Measurements from ENCODE around the gene SGCA. TPM values are rescaled to one million over a fixed set of nuclear protein-coding genes. Genes with fewer than 3 reads are reported as not detected.

Gene SGCA
- total and polyA plus RNA-seq, 9 of the 15 experiments (the other 6 are each of a cell fraction or from before 2014, with no cell fraction given), result not detected

DNA sequence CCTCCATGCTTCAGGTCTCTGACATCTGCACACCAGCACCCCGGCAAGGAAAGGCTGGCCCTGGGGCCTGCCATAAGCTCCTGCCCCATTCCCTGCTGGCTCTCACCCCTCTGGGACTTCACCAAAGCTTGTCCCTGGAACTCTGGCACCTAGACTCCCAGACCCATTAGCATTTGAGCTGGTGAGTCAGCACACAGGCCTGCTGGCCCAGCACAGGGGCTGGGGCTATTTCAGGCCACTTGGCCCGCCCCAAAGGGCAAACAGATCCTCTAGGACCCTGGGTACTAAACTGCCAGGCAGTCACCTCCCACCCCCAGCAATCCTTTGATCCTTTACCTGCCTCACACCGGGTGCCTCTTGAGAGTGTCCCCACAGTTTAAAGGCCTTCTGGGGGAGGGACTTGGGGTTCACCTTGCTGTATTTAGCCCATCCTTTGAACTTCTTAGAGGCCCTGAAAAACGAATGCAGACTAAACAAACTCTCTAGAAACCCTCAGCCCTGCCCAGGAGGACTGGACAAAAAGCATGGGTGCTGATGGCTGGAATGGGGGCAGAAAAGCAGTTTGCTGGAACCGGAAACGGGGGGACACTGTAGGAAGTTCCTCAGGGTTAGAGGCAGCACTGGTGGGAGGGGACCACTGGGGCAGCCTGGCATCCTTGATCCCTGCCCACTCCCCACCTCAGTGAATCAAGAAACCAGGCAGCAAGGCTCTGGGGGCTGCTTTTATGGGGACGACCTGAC is 32.6 kb upstream of the SGCA start:
- intact Hi-C loops (cut with micrococcal nuclease), result no loop called here
- ATAC-seq (peak; percentile 34), FAIRE-seq (no peak), DNase-seq (ENCODE audit: extremely low read depth in 1 of 4, low spot score in 3 of 4) (peak in 1 of 4 experiments; percentile 23)
- 48% methylated on average over 7 of the region's 7 CpGs for WGBS (ENCODE audit: insufficient coverage, low coverage, missing lambda C conversion rate)
- no TSS peak for BruUV-seq (replicated peaks)
- TF ChIP-seq POLR2A (conservative IDR thresholded peaks at IDR 0.05) (0 out of 2 replicates have a peak, but pooled peaks have one; percentile 56), TRIM24 (IDR thresholded peaks at IDR 0.05) (no peak), FOSL1 (tag; conservative IDR thresholded peaks at IDR 0.05) (peak; percentile 17; the same call in 1 of the 2 replicates)
- TF ChIP-seq, protein P1, sequence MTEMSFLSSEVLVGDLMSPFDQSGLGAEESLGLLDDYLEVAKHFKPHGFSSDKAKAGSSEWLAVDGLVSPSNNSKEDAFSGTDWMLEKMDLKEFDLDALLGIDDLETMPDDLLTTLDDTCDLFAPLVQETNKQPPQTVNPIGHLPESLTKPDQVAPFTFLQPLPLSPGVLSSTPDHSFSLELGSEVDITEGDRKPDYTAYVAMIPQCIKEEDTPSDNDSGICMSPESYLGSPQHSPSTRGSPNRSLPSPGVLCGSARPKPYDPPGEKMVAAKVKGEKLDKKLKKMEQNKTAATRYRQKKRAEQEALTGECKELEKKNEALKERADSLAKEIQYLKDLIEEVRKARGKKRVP (CRISPR knock-in tag; IDR thresholded peaks at IDR 0.05), result 0 out of 2 replicates have a peak, but pooled peaks have one; percentile 7
- Histone ChIP-seq H3K9me1 (ENCODE audit: control insufficient read depth, insufficient read depth, low read length) (no peaks in the 10 kb centered on the region), H4K20me1 (replicated peaks; ENCODE audit: control insufficient read depth, insufficient read depth, low read length) (peaks cover 10% of the 10 kb centered on the region), H3K36me3 (ENCODE audit: control insufficient read depth, insufficient read depth, low read length) (peaks cover 39% of the 10 kb centered on the region; the same call in 2 of the 3 replicates), H3K27ac (ENCODE audit: extremely low read depth, low read depth, low read length) (peak overlapping the region; percentile 39; the same call in 2 of the 3 replicates), H3K27me3 (ENCODE audit: control insufficient read depth in 2 of 2, insufficient read depth in 2 of 2, low read length in 2 of 2) (peaks cover 0 to 6% of the 10 kb centered on the region in 2 experiments; a peak in 2 of 5 replicates), H3K4me2 (ENCODE audit: insufficient read depth, low read length) (no peak overlapping the region), H3K4me3 (no peak overlapping the region), H3K9me3 (replicated peaks; ENCODE audit: control insufficient read depth, insufficient read depth, low read depth, low read length) (no peaks in the 10 kb centered on the region), H3K79me2 (ENCODE audit: control insufficient read depth, insufficient read depth, low read length) (no peaks in the 10 kb centered on the region), H3K4me1 (replicated peaks in 1 of 2; ENCODE audit: control insufficient read depth in 2 of 2, insufficient read depth in 2 of 2, low read length in 2 of 2) (peaks cover 0 to 34% of the 10 kb centered on the region in 2 experiments; a peak in 3 of 5 replicates), H2AFZ (ENCODE audit: low read depth, low read length) (no peak overlapping the region), H3K9ac (ENCODE audit: insufficient read depth in 1 of 2, low read depth in 2 of 2, low read length in 2 of 2) (peak overlapping the region in 1 of 2 experiments; percentile 24; a peak in 2 of 4 replicates)
- ChIA-PET POLR2A (interaction anchor here (1.0 to 2.0 kb wide), 2 partner anchors 10 to 19 kb away, joined by 3 to 8 read pairs; no protein-coding TSS in a partner anchor), CTCF (ENCODE audit: low intra/inter-chr PET ratio) (no interaction called here)
- in situ Hi-C loops (cut with MboI), result no loop called here
